GM21423 (cell line): ENCODE data around the gene PRKAR1B.

Experiments used
- ATAC-seq: cut with Tn5 transposase; IDR thresholded peaks from one replicate; pipeline ENCODE4 v1.9.1; 2021; ENCODE audit warnings: mild to moderate bottlenecking, moderate library complexity; ENCODE audit not compliant: unreplicated experiment

PRKAR1B gene

DNA sequence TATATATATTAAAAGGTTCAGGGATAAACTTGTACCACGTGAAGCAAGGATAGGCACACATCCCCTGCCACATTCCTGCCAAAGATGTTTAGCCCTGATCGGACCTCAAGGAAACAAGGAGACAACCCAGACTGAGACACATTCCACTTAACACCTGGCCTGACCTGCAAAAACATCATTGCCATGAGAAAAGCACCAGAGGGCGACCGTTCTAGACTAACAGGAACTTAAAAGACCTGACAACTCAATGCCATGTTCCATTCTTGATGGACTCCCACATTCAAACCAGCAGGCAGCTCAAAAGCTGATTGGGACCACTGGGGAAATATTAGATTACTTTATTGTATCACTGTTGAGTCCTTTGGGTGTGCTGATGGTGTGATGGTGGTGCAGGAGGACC is 199.4 kb downstream of the PRKAR1B start:
- ATAC-seq: no peak

GRCh38 chr7:526460-527034 is 200.5 kb downstream of the PRKAR1B start:
- ATAC-seq: no peak

DNA sequence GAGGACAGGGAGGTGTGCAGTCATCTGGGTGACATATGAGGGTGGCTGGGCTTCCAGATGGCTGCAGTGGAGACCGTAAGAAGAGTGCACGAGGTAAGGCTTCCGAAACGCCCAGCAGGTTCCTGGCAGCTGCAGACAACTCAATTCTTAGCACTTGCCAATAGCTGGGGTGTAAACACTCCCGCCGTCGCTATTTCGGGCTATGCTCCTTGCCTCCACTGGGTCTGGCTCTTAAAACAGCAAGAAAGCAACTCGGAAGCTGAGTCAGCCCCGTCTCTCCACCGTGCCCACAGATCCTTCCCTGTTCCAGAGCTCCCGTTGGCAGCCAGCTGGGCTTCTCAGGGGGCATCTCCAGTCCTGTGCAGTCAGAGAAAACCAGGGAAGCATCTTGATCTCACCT is 201.3 kb downstream of the PRKAR1B start:
- no peak for ATAC-seq

DNA sequence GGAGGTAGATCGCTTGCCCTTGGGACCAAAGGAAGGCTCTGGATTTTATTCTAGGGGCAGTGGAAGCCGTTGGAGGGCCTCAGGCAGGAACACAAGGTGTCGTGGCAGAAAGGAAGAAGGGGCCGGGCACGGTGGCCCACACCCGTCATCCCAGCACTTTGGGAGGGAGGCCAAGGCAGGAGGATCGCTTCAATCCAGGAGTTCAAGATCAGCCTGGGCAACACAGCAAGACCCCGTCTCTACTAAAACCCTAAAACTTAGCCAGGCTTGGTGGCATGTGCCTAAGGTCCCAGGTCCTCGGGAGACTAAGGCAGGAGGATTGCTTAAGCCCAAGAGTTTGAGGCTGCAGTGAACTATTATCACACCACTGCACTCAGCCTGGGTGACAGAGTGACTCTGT is 202.3 kb downstream of the PRKAR1B start:
- no peak for ATAC-seq

GRCh38 chr7:523347-524336 is 203.4 kb downstream of the PRKAR1B start:
- no peak for ATAC-seq

- ATAC-seq: no peak
These were observed 204.1 kb downstream of the PRKAR1B start for GRCh38 chr7:522951-523314.

GRCh38 chr7:522071-522950 is 204.8 kb downstream of the PRKAR1B start:
- ATAC-seq: no peak

GRCh38 chr7:521221-522070 is 205.6 kb downstream of the PRKAR1B start:
- no peak for ATAC-seq

GRCh38 chr7:520503-521161 is 206.4 kb downstream of the PRKAR1B start:
- ATAC-seq: no peak

DNA sequence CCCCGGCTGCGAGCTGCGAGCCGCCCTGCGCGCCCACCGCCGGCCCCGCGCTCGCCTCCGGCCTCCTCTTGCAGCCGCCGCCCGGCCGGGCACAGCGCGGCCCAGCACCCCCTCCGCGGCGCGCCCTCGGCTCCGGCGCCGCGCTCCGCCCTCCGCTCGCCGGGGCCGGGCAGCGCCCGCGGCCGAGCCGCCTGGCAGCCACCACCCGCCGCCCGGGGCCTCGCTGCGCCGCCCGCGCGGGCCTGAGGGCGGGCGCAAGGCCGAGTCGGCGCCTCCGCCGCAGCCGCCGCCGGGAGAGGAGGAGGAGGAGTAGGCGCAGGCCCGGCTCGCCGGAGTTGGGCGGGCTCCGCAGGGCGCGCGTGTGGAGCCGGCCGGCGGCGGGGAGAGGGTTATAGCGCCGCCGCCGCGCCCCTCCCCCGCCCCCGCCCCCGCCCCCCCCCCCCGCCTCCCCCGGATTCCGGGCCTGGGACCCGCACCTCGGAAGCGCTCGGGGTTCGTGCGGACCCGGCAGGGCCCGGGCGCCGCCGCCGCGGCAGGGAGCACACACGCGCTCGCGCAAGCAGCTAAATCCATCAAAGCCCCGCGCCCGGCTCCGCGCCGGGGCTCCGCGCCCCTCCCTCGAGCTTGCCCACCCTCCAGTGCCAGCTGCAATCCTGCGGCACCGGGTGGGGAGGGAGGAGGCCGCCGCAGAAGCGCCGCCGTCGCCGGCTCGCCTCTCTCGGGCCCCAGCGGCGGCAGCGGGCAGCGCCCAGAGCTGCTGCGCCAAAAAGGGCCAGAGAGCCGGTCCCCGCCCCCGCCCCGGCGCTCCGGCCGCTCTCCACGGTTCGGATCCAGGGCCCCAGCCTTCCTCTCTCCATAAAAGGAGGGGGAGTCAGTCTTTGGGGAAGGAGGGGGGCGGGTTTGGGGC is 207.3 kb downstream of the PRKAR1B start, which contains the start of gene PDGFA:
TSS of gene PDGFA (minus strand) at position 363 of the 907 bp plus-strand sequence. CDS start 845 bp downstream, outside the sequence.
- ATAC-seq: no peak

- no peak for ATAC-seq
These were observed 208.2 kb downstream of the PRKAR1B start for GRCh38 chr7:518630-519483.

- ATAC-seq: no peak
These were observed 209.1 kb downstream of the PRKAR1B start for GRCh38 chr7:517774-518629.

DNA sequence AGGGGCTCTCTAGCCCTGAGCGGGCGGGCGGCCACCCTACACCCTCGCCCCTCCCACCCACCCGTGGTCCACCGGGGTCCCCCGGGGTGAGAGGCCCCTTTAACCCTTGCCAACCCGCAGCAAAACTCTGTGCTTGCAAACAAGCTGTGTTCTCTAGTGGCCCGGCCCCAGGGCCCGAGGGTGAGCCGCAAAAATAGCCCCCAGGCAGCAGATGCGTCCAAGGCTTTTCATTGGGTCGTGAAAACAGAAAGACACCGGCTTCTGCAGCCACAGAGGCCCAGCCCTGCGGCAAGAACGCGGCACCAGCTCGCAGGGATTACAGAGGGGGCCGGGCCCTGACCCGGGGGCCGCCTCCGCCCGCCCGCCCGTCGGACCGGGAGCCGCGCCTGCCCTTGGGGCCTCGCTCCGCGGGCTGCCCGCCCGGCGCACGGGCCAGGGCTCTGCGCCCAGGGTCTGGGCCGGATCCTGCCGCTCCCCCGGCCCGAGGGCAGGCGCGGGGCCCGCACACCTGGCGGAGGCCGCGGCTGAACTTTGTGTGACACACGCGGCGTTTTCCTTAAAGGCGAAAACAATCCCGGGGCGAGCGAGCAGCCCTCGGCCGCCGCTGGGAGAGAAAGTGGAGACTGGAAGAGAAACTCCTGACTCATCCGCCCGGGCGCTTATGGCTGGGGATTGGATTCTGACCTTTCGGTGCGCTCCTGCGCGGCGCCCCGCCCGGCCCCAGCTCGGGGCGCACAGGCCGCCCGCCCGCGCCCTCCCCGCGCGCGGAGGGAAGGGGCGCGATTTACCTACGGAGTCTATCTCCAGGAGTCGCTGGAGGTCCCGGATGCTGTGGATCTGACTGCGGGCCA is 210.2 kb downstream of the PRKAR1B start:
- no peak for ATAC-seq

GRCh38 chr7:516216-516605 is 210.9 kb downstream of the PRKAR1B start:
- ATAC-seq: no peak

DNA sequence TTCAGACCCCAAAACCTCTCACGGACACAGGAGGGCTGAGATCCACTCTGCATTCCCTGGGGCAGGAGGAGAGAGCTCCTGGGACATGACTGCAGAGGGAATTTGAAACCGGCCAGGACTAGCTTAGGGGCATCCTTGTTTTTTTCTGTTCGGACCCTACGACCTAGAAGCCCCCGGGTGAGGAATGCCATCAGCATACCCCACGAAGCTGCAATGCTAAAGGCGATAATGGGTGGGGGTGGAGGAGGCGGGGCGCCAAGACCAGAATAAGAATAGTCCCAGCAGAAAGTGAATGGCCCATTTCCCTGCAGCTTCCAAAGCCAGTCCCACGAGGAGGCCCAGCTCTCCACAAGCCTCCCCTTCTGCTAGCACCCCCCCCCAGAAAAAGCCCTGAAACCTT is 211.5 kb downstream of the PRKAR1B start:
- no peak for ATAC-seq
